SHP77 (cell line): ENCODE results near the gene MOAP1.
"Not testable (repeated sequence)": the region's sequence is repeated elsewhere in the genome, so short reads cannot be mapped to it uniquely, and the experiment has no call there.

Source experiments
- DNase-seq, 2 experiments: peaks; one replicate each; lab custom pipeline; 2025; lab: John Stamatoyannopoulos, UW

Gene MOAP1

GRCh38 chr14:93146119-93146518 lies 38.6 kb downstream of the MOAP1 start:
- DNase-seq: no peak

- DNase-seq: no peak
Observed at GRCh38 chr14:93142854-93143652, 41.6 kb downstream of the MOAP1 start.

- peak; percentile 85 to 89 for DNase-seq
Observed at GRCh38 chr14:93137864-93138263, 46.8 kb downstream of the MOAP1 start.

- not testable (repeated sequence) for DNase-seq
Observed at GRCh38 chr14:93136508-93136907, 48.2 kb downstream of the MOAP1 start.

GRCh38 chr14:93136009-93136408 lies 48.7 kb downstream of the MOAP1 start:
- no peak for DNase-seq

GRCh38 chr14:93135399-93135798 lies 49.3 kb downstream of the MOAP1 start:
- no peak for DNase-seq

GRCh38 chr14:93133464-93133863 lies 51.2 kb downstream of the MOAP1 start:
- no peak for DNase-seq

- DNase-seq: peak; percentile 57 to 65
Observed at GRCh38 chr14:93132472-93133065, 52.1 kb downstream of the MOAP1 start.
